ENCODE measurements around the gene CDC14A.

DNA sequence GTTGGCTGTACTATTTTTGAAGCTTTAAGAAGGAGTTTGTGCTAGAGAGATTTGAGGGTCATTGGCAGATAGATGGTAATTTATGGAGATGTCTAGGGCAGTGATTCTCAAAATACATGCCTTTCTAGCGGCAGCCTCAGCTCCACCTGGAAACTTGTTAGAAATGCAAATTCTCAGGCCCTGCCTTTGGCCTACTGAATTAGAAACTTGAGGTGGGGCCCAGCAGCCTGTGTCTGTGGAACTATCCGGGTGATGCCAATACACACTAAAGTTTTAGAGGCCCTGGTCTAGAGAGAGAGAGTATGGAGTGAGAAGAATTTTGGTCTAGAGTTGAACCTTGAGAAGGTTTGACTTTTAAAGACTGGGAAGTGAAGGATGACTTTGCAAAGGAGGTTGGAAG, 82.5 kb downstream of the CDC14A start:
- TF ChIP-seq, protein P1, sequence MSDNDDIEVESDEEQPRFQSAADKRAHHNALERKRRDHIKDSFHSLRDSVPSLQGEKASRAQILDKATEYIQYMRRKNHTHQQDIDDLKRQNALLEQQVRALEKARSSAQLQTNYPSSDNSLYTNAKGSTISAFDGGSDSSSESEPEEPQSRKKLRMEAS (IDR thresholded peaks at IDR 0.05): no peak
- TF ChIP-seq ATF2 (IDR thresholded peaks at IDR 0.05; ENCODE audit: low read length) (no peak), YY1 (IDR thresholded peaks at IDR 0.05; ENCODE audit: low read depth, low read length) (no peak), CEBPB (IDR thresholded peaks at IDR 0.05; ENCODE audit: low read depth, low read length) (no peak), GABPA (IDR thresholded peaks at IDR 0.05; ENCODE audit: borderline replicate concordance, insufficient read depth, low read length) (no peak)

All from H1 (cell line).